Hindlimb muscle (tissue), 1 donor: ENCODE data around the gene SPATA24. TPM values are rescaled to one million over a fixed set of nuclear protein-coding genes. Genes with fewer than 3 reads are reported as not detected.
"Not testable (repeated sequence)": the region's sequence is repeated elsewhere in the genome, so short reads cannot be mapped to it uniquely, and the experiment has no call there.

Experiments used
- DNase-seq: peaks from one replicate; pipeline ENCODE4 v3.0.0-alpha.2; 2013
- polyA plus RNA-seq: library from polyadenylated mRNA; unstranded; fragments of 120-200 nt; gene quantifications from one replicate; pipeline ENCODE4 v1.2.1, GENCODE V29; 2013; ENCODE audit not compliant: insufficient read length

The SPATA24 gene, protein sequence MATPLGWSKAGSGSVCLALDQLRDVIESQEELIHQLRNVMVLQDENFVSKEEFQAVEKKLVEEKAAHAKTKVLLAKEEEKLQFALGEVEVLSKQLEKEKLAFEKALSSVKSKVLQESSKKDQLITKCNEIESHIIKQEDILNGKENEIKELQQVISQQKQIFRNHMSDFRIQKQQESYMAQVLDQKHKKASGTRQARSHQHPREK
- 14.9 TPM for polyA plus RNA-seq

DNA sequence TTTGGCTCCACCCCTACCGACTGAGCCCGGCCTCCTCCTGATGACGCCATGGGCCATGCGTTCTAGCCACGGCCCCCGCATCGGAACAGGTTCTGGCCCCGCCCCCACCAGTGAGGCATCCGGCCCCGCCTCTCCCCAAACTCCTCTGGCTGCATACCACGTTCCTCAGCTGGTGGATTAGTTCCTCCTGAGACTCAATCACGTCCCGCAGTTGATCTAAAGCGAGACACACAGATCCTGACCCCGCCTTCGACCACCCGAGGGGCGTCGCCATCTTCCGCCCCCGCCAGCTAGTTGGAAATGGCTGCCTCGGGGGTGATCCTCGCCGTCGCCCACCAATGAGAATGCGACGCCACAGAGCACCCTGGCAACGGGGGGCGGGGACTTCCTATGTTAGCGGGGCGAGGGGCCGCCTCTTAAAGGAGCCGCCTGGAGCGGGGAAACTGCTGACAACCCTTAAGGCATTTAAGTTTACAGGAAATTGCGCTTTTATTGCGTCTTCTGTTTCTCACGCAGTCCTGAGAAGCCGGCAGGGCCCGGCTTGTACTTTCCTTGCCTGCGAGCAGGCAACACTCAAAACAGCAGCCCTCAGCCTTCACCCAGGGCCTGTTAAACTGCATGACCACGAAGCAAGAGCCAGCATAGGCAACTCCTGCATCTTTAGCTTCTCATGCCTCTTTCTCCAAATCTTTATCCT is at the start of gene SPATA24:
TSS of gene SPATA24 (minus strand) at position 303 of the 697 bp plus-strand sequence. CDS start at position 274, 29 bp downstream.
- DNase-seq: peak; percentile 98

GRCh38 chr5:139451878-139452660 is 48.2 kb upstream of the SPATA24 start:
- no peak for DNase-seq

DNA sequence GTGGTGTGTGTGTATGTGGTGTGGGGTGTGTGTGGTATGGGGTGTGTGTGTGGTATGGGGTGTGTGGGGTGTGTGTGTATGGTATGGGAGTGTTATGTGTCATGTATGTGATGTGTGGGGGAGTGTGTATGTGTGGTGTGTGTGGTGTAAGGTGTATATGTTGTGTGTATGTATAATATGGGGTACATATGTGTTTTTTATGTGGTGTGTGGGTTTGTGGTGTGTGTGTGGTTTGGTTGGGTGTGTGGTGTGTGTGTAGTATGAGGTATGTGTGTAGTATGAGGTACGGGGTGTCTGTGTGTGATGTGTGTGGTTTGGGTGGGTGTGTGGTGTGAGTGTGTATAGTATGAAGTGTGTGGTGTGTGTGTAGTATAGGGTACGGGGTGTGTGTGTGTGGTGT is 47.3 kb upstream of the SPATA24 start:
- DNase-seq: no peak

DNA sequence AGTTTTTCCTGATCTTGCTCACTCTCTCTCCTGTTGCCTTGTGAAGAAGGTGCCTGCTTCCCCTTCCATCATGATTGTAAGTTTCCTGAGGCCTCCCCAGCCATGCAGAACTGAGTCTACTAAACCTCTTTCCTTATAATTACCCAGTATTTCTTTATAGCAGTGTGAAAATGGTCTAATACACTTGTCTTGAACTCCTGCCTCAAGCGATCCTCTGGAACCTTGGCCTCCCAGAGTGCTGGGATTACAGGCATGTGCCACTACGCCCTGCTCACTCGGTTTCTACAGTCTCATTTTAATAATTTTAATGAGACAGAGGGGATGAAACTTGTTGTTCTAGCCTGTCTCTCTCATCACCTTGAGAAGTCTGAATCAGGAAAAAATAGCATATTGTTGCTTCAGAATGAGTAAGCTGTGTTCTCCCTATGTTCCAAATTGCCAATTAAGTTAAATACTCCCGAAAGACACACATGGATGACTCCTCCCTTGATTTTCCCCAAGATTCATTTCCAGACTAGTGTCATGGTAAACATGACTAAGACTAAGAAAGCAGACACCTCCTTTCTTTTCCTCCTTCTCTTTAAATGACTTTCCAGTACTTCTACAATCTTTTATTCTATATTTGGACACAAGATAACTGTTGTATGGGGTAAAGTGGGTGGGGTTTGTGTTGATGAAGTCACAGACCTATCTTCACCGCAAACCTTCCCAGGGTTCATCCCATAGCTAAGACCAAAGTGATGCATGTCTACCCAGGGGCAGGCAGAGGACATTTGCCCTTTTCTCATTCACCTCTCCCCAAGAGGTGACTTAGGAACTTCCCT is 43.3 kb upstream of the SPATA24 start:
- no peak for DNase-seq

DNA sequence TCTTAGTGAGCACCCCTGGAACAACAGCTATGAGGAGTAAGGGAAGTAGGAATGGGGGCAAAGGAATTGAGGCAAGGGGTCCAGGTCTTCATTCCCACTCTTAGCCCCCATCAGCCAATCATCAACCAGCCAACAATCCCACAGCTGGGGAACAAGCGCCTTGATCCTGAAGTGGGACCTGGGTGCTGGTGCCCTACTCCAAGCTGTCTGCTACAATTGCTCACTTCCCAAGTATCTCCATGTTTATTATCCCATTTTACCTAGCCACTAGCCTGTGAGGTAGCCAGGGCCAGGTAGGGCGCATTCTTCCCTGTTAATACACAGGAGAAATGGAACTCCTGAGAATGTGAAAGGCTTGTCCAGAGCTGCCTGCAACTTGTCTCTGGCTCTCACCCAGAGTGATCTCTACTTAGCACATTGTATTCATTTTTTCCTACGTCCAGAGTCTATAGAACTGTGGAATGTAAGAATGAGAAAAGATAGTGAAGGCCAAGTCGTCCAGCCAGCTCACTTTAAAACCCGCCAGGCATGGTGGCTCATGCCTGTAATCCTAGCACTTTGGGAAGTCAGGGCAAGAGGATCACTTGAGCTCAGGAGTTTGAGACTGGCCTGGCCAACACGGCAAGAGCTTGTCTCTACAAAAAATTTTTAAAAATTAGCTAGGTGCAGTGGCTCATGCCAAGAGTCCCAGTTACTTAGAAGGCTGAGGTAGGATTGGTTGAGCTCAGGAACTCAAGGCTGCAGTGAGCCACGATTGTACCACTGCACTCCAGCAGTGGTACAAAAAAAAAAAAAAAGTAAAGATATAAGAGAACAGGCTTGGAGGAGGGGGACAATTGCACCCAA is 41.7 kb upstream of the SPATA24 start:
- DNase-seq: peak; percentile 62

- DNase-seq: no peak
Measured at GRCh38 chr5:139443831-139444453, 40.1 kb upstream of the SPATA24 start.

GRCh38 chr5:139440416-139440815 is 36.5 kb upstream of the SPATA24 start:
- DNase-seq: not testable (repeated sequence)

DNA sequence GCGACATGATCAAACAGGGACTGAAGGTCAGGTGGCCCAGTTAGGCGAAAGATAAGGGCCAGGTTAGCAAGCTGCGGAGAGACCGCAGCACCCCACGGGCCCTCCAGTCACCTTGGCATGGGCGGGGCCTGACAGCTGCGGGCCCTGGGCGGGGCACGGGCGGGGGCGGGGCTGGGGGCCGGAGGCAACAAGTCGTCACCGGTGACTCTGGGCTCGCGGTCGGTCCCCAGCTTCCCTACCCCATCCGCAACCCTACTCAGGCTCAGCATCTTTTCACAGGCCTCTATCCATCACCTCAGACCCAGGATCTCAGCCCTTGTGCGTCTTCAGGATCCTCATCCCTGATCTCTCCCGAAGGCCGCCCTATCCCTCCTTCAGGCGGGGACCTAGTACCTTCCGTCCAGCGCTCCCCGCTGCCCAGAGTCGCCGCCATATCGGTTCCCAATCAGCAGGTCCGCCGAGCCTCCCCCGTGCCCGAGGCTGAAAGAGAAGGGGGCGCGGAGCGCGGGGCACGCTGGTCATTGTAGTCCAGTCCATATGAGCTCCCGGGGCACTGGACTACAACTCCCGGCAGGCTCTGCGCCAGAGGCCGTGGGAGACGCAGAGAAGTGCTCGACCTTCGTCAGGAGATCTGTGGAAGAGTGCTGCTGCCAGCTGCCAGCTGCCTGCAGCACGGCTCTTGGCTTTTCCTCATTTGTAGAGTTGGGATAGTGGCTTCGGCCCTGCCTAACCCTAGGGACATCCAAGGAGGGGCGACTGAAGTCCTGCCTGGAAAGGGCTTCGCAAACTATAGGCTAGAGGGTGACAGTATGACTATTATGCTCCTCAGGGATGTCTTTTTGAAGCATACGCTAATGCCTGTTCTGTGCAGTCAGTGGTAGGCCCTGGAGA is 35.4 kb upstream of the SPATA24 start, which contains the start of gene DNAJC18:
TSS of gene DNAJC18 (minus strand) at position 513 of the 891 bp plus-strand sequence. CDS start at position 433, 80 bp downstream.
- DNase-seq: peak; percentile 94

- no peak for DNase-seq
Measured at GRCh38 chr5:139438707-139439012, 34.8 kb upstream of the SPATA24 start.

DNA sequence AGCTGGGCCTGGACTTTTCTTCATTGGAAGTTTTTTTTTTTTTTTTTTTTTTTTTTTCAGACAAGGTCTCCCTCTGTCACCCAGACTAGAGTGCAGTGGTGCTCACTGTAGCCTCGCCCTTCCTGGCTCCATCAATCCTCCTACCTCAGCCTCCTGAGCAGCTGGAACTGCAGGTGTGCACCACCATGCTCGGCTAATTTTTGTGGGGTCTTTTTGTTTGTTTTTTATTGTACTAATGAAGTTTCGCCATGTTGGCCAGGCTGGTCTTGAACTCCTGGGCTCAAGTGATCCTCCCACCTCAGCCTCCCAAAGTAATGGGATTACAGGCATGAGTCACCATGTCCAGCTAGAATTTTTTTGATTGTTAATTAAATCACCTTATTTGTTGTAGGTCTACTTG is 31.8 kb upstream of the SPATA24 start:
- no peak for DNase-seq

DNA sequence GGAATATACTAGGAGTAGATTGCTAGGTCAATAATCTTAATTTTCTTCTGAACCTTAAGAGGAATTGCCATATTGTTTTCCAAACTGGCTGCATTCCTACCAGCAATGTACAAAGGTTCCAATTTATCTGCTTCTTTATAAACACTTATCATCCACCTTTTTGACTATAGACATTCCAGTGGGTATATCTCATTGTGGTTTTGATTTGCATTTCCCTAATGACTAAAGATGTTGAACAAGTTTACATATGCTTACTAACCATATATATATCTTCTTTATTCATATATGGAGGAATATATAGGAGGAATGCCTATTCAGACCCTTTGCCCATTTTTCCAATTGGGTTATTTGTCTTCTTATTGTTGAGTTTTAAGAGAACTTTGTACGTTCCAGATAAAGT is 27.8 kb upstream of the SPATA24 start:
- no peak for DNase-seq

DNA sequence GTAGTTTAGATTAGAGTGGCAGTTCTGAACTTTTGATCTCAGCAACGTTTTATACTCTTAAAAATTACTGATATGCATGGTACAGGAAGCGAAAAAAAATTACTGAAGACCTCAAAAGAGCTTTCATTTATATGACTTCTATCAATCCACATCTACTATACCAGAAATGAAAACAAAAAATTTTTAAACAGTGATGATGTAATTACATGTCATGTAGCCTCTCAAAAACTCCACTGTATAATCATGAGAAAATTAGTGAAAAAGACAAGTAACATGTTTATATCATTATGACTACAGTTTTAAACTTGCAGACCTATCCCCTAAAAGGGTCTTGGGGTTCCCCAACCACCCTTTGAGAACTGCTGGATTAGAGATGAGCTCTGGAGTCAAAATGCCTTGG is 26.1 kb upstream of the SPATA24 start:
- no peak for DNase-seq

DNA sequence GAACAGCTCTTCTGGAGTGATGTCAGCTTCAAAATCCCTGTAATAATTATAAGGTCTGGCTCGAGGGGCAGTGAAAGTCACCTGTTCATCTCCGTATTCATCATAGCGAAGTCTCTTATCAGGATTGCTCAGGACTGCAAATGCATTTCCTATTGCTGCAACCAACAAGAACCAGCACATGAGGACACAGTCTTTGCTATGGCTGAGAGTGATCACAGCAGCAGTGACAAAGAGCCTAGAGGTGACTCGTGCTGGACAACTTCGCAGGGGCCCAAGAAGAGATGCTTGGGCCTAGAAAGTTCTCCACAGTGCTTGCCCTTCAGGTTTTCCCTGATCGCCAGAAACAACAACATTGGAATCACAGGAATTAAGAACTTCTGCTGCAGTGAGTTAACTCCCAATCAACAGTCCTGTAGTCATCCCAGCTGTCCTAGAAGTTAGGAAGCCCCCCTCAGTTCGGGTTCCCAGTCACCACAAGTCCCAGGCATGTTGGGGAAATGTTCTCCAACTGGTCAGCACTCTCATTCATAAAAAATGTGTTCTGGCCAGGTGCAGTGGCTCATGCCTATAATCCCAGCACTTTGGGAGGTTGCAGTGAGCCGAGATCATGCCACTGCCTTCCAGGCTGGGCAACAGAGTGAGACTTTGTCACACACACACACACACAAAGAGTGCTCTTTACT is 22.5 kb upstream of the SPATA24 start:
- no peak for DNase-seq

GRCh38 chr5:139425497-139425896 is 21.6 kb upstream of the SPATA24 start:
- DNase-seq: no peak

- DNase-seq: peak; percentile 65
Measured at GRCh38 chr5:139422307-139422893, 18.5 kb upstream of the SPATA24 start.

GRCh38 chr5:139419226-139420192 is 15.6 kb upstream of the SPATA24 start:
- DNase-seq: no peak

DNA sequence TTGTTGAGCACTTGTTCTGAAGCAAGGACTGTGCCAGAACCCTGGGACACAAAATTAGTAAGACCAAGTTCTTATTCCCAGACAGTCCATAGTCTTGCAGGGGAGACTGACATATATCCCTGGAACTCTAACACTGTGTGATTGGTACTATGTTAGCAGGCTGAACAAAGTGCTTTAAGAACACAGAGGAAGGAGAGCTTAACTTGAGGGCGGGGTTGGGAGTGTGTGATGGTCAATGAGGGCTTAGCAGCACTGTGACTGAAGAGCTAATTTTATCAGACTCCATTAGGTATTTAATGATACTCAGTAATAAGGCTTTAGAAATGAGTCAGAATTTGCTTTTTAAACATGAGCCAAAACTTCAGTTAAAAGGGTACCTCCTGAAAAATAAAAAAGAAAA is 14.9 kb upstream of the SPATA24 start:
- DNase-seq: no peak

DNA sequence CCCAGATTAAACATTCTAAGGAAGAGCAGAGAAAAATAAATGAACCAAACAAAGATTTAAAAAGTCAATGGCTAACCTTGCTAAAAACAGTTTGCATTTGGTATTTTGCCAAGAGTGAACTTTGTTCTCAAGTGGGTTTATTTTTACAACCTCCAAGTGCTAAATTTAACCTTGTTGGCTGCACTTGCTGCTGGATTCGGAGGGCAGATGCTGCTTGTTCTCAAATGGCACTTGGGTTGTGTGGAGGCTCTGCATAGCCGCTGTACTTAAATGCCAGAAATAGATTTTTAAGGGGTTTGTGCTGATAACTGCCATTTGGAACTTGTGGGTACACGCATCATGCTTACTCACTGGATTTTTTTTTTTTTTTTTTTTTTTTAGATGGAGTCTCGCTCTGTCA is 13.3 kb upstream of the SPATA24 start:
- no peak for DNase-seq
